Fibroblast of skin of left quadriceps (primary cell): ENCODE results near the gene CHCHD10.

Experiments used
- DNase-seq, 2 experiments: peaks; one replicate each; pipeline ENCODE4 v3.0.0-alpha.2; 2013; ENCODE audit warnings: low read depth in 2 of 2

CHCHD10 gene

DNA sequence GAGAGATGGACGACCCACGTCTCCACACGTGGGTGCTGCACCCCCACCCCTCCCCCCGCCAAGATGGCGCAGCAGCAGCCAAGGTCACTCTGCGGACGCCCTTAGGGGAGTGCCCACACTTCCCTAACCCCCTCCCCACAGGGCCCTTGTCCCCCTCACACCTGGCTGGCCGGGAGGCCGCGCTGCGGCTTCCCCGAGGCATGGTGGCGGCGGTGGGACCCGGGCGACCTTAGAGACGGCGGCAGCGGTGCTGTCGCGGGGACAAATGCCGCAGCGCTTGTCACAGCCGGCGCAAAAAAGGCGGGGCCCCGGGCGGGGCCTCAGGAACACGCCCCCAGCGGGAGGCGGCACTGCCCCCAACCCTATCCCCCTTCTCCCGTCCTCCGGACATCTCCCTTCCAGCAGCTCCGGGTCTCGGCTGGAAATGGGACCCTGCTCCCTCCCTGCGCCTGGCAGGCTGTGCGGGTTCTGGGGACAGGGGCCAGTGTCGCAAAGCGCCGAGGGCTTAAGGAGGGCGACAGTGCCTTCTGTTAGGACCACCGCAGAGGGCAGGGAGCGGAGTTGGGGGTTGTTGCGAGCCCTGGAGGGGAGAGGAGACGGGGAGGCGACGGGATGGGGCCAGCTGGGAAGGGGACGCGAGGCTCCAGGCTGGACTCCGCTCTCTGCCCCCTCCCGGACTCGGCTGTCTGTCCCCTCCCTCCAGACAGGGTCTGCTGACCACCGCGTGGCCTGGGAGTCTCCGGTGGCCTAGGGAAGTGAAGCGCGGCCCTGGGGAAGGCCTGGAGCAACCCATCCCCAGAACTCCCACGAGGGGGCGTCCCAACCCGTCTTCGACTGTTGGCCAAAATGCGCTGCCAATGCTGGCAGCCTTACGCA, at the start of gene CHCHD10:
Gene CHCHD10 (minus strand): TSS at position 300 of the 876 bp plus-strand sequence. CDS start 98 bp downstream, at position 202.
- peak in 1 of 2 experiments; percentile 43 for DNase-seq

DNA sequence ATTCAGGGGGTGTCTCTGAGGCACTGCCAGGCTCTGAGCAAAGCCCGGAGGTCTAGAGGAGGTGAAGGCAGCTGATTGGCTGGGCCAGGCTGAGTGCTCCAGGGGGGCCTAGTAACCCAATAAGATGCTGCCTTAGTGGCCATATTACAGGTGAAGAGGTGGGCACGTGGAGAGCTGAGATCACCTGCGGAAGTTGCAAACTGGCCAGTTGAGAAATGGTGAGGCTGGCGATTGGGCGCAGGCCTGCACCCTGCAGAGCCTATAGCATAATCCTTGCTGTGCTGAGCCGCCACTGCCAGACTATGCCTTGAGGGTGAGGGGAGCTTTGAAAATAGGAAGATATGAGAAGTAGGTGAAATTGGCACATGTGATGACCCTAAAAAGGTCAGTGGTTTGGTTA, 49.4 kb upstream of the CHCHD10 start:
- DNase-seq = no peak

DNA sequence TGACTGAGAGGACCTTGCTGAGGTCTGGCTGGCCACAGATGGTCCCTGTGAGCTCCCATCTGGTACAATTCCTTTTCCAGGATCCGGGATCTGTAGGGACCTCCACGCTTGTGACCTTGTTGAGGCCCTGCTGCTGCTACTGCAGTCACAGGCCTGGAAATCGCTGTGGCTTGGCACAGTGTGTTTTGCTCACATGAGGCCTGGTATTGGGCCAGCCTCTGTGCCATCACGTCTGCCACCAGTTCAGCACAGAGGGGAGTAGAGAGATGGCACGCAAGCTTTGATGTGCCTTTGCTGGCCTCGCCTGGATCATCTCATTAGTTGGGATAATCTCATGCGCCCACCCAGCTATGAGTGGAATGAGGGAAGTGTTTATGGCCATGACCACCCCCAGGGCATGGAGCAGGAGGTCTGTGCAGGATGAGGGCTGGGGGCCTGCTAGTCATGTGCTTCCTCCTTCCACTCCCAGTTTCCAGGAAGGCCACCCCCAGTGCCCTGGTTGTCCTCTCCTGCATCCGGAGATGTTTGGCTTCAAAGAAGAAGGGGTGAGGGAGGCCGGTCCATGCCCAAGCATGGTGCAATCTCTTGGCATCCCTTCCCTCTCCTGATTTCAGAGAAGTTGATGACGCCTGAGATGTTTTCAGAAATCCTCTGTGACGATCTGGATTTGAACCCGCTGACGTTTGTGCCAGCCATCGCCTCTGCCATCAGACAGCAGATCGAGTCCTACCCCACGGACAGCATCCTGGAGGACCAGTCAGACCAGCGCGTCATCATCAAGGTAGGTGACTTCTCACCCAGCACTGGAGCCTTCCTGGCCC, 48.6 kb upstream of the CHCHD10 start:
- DNase-seq = no peak

DNA sequence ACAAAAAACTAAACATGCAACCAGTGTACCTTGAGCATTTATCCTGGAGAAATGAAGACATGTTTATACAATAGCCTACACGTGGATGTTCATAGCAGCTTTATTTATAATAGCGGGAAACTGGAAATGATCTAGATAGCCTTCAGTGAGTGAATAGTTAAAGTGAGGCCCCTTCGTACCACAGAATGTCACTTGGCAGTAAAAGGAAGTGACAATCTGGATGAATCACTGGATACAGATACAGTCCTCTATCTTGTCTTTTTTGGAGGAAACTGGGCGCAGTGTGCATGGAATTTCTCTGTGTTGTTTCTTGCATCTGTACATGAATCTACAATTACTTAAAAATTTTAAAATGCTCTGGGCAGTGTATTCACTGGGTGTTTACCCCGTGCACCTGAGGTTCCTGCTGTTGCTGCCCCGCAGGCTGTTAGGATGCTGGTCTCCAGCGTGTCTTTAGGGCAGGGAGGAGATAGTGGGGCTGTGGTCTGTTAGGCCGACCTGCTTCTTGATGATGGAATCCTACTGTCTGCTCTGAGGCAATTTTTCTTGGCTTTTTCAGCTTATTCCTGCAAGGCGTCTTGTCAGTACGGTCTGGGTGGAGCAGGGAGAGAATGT, 47.9 kb upstream of the CHCHD10 start:
- DNase-seq = no peak

DNA sequence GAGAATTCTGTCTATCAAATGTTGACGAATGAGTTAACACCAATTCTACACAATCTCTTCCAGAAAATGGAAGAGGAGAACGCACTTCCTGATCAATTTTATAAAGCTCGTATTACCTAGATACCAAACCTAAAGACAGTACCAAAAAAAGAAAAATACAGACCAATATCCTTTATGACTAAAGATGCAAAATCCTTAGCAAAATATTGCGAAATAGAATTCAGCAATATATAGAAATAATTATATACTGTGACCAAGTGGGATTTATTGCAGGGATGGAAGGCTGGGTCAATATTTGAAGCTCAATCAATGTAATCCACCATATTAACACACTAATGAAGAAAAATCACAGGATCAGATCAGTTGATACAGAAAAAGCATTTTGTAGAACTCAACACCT, 44.6 kb upstream of the CHCHD10 start:
- DNase-seq = no peak

GRCh38 chr22:23806837-23807236, 39.1 kb upstream of the CHCHD10 start:
- DNase-seq = no peak

GRCh38 chr22:23804781-23805291, 37.1 kb upstream of the CHCHD10 start:
- no peak for DNase-seq

- DNase-seq = no peak
Observed at GRCh38 chr22:23803001-23803819, 35.4 kb upstream of the CHCHD10 start.

- no peak for DNase-seq
Observed at GRCh38 chr22:23801886-23802377, 34.2 kb upstream of the CHCHD10 start.

- DNase-seq = no peak
Observed at GRCh38 chr22:23801238-23801821, 33.6 kb upstream of the CHCHD10 start.

- DNase-seq = no peak
Observed at GRCh38 chr22:23800297-23801237, 32.8 kb upstream of the CHCHD10 start.

DNA sequence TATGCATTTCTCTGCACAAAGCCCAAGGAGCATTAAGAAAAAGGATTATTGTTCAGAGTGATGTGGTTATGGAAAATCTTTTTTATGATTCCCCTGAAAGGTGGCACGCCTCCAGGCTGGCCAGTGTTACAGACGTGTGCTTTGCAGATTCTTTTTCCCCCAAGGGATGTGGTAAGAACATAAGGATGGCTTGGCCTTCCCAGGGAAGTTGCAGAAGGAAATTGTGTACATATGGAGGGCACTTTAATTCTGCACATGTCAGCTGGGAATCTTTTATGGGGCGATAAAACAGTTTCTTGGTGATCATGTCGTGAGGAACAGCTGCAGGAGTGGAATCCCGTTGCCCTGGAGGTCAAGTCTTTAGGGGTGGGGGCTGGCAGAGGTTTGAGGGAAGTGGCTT, 28.7 kb upstream of the CHCHD10 start:
- DNase-seq = peak; percentile 84 to 87

DNA sequence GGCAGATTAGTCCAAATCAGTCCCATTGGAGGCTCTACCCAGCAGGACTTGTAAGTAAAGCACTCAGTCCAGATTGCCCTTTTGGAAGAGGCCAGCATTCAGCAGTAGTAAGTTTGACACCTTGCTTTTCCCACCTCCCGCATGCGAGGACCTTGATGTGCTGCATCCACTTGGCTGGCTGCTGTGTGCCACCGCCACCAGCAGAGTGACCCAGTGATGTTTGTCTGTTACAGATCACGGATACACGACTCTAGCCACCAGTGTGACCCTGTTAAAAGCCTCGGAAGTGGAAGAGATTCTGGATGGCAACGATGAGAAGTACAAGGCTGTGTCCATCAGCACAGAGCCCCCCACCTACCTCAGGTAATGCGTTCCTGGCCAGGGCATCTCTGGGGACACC, 25.6 kb upstream of the CHCHD10 start:
- no peak for DNase-seq

GRCh38 chr22:23791738-23792645, 24.2 kb upstream of the CHCHD10 start:
- no peak for DNase-seq

- peak; percentile 68 to 73 for DNase-seq
Observed at GRCh38 chr22:23790819-23791737, 23.3 kb upstream of the CHCHD10 start.

DNA sequence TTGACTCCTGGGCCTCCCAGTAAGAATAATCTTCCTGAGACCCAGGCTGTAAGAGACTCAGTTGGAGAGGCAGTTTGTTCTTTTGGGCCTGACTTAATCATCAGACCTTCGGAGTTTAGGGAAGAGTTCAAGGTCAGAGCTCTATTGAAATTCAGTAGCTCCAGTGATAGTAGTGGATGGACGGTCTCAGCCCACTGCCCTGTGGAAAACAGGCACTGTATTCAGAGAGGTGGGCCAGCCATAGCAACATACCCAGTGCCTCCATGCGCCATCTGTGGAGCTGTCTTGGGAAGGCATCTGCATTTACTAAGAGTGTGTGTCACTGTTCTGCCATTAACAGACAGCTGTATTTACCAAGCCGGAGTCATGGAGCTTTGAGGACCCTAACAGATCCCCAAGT, 21.9 kb upstream of the CHCHD10 start:
- no peak for DNase-seq

DNA sequence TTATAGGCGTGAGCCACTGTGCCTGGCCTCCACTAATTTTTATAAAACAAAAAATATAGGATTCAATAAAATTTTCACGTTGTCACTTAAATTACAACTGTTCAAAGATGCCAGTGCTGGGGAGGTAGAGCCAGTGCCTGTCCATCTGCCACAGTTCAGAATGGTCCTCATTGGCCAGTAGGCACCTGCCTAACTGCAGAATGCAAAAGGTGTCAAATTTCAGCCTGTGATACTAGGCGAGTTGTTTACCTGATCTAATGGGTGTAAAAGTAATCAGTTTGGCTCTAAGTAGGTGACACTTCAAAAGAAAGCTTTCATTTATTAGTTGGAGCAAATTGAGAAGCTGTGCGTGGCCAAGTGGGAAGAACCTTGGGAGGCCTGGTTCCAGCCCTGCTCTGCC, 21.3 kb upstream of the CHCHD10 start:
- no peak for DNase-seq
